Suprapubic skin (tissue), 4 donors: ENCODE results near the gene USP26.

Experiments used
- CTCF ChIP-seq, 2 donors: fragments of 200-600 bp in 1 of 2; fragments of 450-650 bp in 1 of 2; sonication (generic) in 1 of 2; IDR thresholded peaks; one replicate each; pipeline ENCODE4 v1.5.1; 2016 to 2019; ENCODE audit warnings: antibody characterized with exemption in 2 of 2, mild to moderate bottlenecking in 1 of 2, moderate library complexity in 1 of 2
- POLR2A ChIP-seq, 2 donors: fragments of 450-650 bp; IDR thresholded peaks; one replicate each; pipeline ENCODE4 v1.6.1; 2017; ENCODE audit warnings: antibody characterized with exemption in 2 of 2, mild to moderate bottlenecking in 2 of 2, moderate library complexity in 2 of 2
- POLR2AphosphoS5 ChIP-seq, 3 donors: sonication (generic); formaldehyde crosslinking; IDR thresholded peaks; one replicate each; pipeline ENCODE4 v1.6.1; 2017; ENCODE audit warnings: antibody characterized with exemption in 3 of 3

- no peak for TF ChIP-seq CTCF (IDR thresholded peaks at IDR 0.05)
- no peak for TF ChIP-seq POLR2AphosphoS5 (IDR thresholded peaks at IDR 0.05)
- no peak for TF ChIP-seq POLR2A (IDR thresholded peaks at IDR 0.05)
These were observed 50.9 kb downstream of the USP26 start for GRCh38 chrX:133045986-133046385.
